Fibroblast of lung (primary cell): ENCODE measurements around the gene GMEB1.

Source experiments
- EZH2 ChIP-seq: IDR thresholded peaks from 2 replicates; pipeline ENCODE4 v1.5.1; 2012; ENCODE audit warnings: low read length, control low read depth, mild to moderate bottlenecking; ENCODE audit errors: missing control alignments
- TF ChIP-seq, protein P1 (sequence below), 2 donors: IDR thresholded peaks in 1 of 2; conservative IDR thresholded peaks in 1 of 2; 1 replicate in 1 of 2; 2 replicates in 1 of 2; pipeline ENCODE4 v1.5.1; 2011 to 2012; ENCODE audit warnings: low read length in 2 of 2, control low read depth in 1 of 2, inconsistent platforms in 1 of 2, low read depth in 1 of 2, mild to moderate bottlenecking in 1 of 2

DNA sequence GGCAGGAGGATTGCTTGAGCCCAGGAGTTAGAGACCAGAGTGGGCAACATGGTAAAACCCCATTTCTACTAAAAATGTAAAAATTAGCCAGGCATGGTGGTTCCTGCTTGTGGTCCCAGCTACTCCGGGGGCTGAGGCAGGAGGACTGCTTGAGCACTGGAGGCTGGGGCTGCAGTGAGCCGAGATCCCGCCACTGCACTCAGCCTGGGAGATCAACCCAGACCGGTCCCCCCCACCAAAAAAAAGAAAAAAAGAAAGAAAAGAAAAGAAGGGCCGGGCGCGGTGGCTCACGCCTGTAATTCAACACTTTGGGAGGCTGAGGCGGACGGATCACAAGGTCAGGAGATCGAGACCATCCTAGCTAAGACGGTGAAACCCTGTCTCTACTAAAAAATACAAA is 1.8 kb upstream of the GMEB1 start:
- TF ChIP-seq, protein P1, sequence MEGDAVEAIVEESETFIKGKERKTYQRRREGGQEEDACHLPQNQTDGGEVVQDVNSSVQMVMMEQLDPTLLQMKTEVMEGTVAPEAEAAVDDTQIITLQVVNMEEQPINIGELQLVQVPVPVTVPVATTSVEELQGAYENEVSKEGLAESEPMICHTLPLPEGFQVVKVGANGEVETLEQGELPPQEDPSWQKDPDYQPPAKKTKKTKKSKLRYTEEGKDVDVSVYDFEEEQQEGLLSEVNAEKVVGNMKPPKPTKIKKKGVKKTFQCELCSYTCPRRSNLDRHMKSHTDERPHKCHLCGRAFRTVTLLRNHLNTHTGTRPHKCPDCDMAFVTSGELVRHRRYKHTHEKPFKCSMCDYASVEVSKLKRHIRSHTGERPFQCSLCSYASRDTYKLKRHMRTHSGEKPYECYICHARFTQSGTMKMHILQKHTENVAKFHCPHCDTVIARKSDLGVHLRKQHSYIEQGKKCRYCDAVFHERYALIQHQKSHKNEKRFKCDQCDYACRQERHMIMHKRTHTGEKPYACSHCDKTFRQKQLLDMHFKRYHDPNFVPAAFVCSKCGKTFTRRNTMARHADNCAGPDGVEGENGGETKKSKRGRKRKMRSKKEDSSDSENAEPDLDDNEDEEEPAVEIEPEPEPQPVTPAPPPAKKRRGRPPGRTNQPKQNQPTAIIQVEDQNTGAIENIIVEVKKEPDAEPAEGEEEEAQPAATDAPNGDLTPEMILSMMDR (conservative IDR thresholded peaks at IDR 0.05 in 1 of 2, IDR thresholded peaks at IDR 0.05 in 1 of 2; ENCODE audit: low read depth in 1 of 2, low read length in 2 of 2): no peak
- TF ChIP-seq EZH2: no peak
